HG03439 (cell line): ENCODE measurements around the gene DENND10.
A peak's percentile ranks its signal among the peaks of the same experiment; 100 is the strongest.
"Not testable (repeated sequence)": the region's sequence is repeated elsewhere in the genome, so short reads cannot be mapped to it uniquely, and the experiment has no call there.

Experiments used
- ATAC-seq: cut with Tn5 transposase; IDR thresholded peaks from one replicate; pipeline ENCODE4 v1.9.1; 2021; ENCODE audit warnings: mild to moderate bottlenecking, moderate library complexity; ENCODE audit not compliant: unreplicated experiment

The DENND10 gene

GRCh38 chr10:119165171-119166117 lies 61.5 kb downstream of the DENND10 start, which contains the start of gene SFXN4:
Gene SFXN4, minus strand, starts transcription at chr10:119165714. Its CDS starts 67 bp downstream, at chr10:119165647.
- peak; percentile 82 for ATAC-seq

DNA sequence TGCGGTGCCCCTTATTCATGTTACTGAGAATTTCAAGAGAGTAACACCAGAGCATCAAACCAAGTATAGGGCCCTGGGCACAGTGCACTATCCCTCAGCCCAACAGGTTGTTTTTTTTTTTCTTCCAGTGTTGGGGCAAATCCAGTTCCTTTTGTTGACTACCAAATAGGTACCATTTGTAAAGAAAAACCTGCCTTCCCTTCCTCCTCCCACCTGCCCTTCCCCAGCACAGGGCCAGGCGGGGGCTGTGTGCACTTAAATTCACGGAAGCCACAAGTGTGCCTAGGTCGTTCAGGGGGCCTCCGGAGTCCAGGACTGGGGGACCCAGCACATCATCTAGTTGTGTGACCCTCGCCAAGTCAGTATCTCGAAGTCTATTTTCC lies 62.2 kb downstream of the DENND10 start:
- no peak for ATAC-seq

DNA sequence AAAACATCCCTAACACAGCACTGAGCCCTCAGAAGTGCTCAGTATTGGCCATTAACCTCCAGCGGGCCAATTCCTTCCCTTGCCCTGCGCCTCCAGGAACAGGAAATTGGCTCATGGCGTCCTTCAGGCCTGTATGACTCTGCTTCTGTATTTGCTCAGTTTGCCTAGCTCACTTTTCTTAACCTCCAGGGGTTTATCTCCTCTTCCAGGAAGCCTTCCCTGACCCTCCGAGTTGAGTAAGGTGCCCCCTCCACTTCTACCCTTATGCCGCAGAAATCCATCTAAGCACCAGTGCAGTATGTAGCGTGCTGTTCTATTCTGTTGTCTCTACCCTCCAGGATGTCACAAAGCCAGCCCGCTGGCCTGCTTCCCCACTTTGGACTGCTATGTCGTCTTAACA lies 62.7 kb downstream of the DENND10 start:
- no peak for ATAC-seq

GRCh38 chr10:119167041-119167440 lies 63.1 kb downstream of the DENND10 start:
- ATAC-seq: no peak

DNA sequence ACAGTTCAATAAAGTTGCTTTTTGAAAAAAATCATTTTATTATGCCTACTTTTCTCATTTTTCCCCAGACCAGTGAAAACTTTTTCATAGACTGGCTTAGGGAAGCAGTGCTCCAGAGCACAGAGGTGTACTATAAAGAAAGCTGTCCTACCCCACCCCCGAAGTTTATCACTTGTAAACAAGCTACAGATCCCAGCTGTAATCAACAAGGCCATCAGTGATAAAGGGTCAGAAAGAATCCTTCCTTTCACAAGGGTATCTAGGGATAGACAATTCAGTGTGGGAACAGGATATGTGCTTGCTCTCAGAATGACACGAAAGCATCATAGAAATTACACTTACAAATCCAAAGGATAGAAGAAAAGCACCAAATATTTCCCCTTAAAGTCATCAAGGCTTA lies 70.2 kb downstream of the DENND10 start:
- ATAC-seq: no peak

DNA sequence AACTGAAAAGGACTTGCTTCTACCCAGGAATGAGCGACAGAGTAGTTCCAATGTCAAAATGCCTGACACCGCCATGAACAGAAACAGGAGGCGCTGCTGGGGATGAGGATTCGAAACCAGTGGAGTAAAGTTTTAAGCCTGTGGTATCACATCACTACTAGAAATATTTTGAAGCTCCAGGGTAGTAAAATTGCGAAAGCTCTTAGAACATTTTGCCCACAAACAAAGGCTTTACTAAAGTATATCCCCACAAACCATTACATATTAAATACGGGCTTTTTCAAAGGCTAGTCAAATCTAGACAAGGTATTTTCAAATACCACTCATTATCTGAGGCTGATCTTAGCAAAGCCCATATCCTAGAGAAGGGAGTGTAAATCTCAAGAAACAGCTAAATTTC lies 72.3 kb downstream of the DENND10 start:
- ATAC-seq: no peak

GRCh38 chr10:119177708-119178371 lies 73.9 kb downstream of the DENND10 start:
- ATAC-seq: peak; percentile 21

DNA sequence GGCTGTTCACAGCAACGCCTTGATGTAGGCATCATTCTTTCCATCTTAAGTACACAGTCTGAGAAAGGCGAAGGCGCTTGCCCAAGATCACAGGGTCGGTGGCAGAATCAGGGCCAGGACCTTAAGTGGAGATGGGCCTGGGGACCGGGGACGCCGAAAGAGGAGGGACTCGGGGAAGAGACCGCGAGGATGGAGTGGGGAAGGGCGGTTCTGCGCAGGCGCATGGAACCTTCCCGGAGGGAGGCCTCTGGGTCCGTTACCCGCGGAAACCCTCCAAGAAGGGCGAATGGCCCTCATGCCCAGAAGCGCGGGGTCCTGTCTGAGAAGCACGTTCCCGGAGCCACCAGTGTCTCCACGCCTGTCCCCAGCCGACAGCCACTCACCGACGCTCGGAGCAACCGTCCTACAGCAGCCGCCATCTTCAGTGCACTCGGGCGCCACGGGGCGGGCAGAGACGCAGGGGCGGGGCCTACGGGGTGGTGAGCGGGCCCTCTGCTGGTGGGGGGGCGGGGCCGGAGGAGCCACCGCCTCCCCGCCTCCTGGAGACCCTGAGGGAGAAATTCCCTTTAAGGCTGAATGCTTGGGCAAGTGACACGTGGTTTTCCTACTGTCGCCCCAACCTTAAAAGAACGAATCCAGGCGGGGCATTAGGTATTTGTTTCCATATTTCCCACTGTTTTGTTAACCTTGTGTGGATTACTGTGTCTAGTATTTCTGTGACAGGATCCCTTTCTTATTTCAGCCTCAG lies 74.6 kb downstream of the DENND10 start, which contains the start of gene PRDX3:
Gene PRDX3 (minus strand): TSS at position 441 of the 748 bp plus-strand sequence. CDS start 22 bp downstream, at position 419.
- peak; percentile 89 for ATAC-seq

- not testable (repeated sequence) for ATAC-seq
Measured at GRCh38 chr10:119180850-119181400, 77.0 kb downstream of the DENND10 start.

DNA sequence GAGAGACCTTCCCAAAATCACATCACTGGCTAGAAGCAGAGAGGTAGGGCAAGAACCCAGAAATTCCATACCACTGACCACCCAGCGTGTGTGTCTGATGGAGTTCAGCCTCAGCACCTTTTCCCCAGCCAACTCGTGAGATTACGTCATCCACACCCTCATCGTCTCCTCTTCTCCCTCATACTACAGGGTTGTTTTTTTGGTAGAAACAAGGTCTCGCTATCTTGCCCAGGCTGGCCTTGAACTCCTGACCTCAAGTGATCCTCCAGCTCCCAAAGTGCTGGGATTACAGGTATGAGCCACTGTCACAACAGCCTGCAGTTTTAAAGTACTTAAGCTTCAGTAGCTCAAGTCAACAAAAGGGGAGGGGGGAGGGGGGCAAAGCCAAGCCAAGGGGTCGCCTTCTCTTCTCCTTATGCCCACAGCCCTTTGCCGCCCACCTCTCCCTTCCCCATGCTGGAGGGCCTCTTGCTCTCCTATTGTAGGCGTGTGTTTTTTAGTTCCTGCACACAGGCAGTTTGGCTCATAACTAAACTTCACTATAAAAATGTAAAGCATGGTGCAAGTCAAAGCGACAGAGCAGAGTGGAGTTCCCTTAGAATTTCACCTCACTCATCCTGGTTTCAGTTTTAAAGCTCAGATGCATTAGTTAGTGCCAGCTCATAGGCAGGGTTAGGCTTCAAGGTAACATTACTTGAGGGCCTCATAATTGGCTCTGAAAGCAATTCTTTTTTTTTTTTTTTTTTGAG lies 79.9 kb downstream of the DENND10 start:
- no peak for ATAC-seq
